ENCODE data around the gene ZCCHC2. TPM values are rescaled to one million over a fixed set of nuclear protein-coding genes. Genes with fewer than 3 reads are reported as not detected.

Gene ZCCHC2
- total and polyA plus RNA-seq, 2 of the 13 experiments (the other 11 are each of a cell fraction or from before 2014, with no cell fraction given): 62.5 to 76.1 TPM

- TF ChIP-seq, protein P1, sequence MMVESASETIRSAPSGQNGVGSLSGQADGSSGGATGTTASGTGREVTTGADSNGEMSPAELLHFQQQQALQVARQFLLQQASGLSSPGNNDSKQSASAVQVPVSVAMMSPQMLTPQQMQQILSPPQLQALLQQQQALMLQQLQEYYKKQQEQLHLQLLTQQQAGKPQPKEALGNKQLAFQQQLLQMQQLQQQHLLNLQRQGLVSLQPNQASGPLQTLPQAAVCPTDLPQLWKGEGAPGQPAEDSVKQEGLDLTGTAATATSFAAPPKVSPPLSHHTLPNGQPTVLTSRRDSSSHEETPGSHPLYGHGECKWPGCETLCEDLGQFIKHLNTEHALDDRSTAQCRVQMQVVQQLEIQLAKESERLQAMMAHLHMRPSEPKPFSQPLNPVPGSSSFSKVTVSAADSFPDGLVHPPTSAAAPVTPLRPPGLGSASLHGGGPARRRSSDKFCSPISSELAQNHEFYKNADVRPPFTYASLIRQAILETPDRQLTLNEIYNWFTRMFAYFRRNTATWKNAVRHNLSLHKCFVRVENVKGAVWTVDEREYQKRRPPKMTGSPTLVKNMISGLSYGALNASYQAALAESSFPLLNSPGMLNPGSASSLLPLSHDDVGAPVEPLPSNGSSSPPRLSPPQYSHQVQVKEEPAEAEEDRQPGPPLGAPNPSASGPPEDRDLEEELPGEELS (CRISPR knock-in tag; IDR thresholded peaks at IDR 0.05): 0 out of 2 replicates have a peak, but pooled peaks have one; percentile 23
- TF ChIP-seq GATAD2A (CRISPR knock-in tag; IDR thresholded peaks at IDR 0.05) (peak; percentile 51), ETV5 (CRISPR knock-in tag; IDR thresholded peaks at IDR 0.05; ENCODE audit: borderline replicate concordance) (peak; percentile 58; the same call in 1 of the 2 replicates), FOXA3 (CRISPR knock-in tag; IDR thresholded peaks at IDR 0.05) (peak; percentile 60), ZKSCAN1 (IDR thresholded peaks at IDR 0.05; ENCODE audit: low read length) (no peak), ZIK1 (CRISPR knock-in tag; IDR thresholded peaks at IDR 0.05; ENCODE audit: borderline replicate concordance, low read depth) (no peak), ARID3A (IDR thresholded peaks at IDR 0.05; ENCODE audit: low read depth, low read length) (peak; percentile 25; the same call in 1 of the 2 replicates)
Observed at GRCh38 chr18:62539284-62540165, 16.7 kb downstream of the ZCCHC2 start (continued).

- ChIA-PET POLR2A (no interaction called here), CTCF (ENCODE audit: low intra/inter-chr PET ratio, low total read pairs) (no interaction called here)
- WGBS (ENCODE audit: low lambda C conversion rate): 96% methylated on average over 7 of the region's 7 CpGs
- in situ Hi-C loops (cut with HindIII; ENCODE audit: extremely low pct_ligation_motif_present, low pct_unique_long_range_greater_than_20kb): no loop called here
- intact Hi-C loops (cut with micrococcal nuclease; ENCODE audit: unreplicated experiment): no loop called here
- Histone ChIP-seq H3K4me2 (ENCODE audit: low read depth, low read length) (no peak overlapping the region), H3K9me3 (ENCODE audit: low read length) (no peaks in the 10 kb centered on the region), H2AFZ (ENCODE audit: low read length) (no peak overlapping the region), H3K27ac (ENCODE audit: extremely low read length, insufficient read depth, low read length) (no peak overlapping the region), H4K20me1 (ENCODE audit: insufficient read depth, low read length) (no peaks in the 10 kb centered on the region; the same call in 1 of the 2 replicates), H3K79me2 (ENCODE audit: insufficient read depth, low read length) (peaks cover 56% of the 10 kb centered on the region), H3K4me3 (replicated peaks in 1 of 3; ENCODE audit: insufficient read depth in 1 of 3, low read depth in 2 of 3, low read length in 3 of 3) (no peak overlapping the region), H3K9ac (ENCODE audit: insufficient read depth, low read depth, low read length) (no peak overlapping the region), H3K27me3 (ENCODE audit: control insufficient read depth in 1 of 2, insufficient read depth in 2 of 2, low read length in 2 of 2) (no peaks in the 10 kb centered on the region), H3K4me1 (ENCODE audit: insufficient read depth, low read length) (peaks cover 22% of the 10 kb centered on the region), H3K36me3 (replicated peaks in 1 of 2; ENCODE audit: control insufficient read depth in 1 of 2, insufficient read depth in 2 of 2, low read length in 2 of 2) (peaks cover 21 to 80% of the 10 kb centered on the region in 2 experiments)
- FAIRE-seq (no peak), DNase-seq (ENCODE audit: low spot score) (no peak), ATAC-seq (no peak)
- TF ChIP-seq, protein P2, sequence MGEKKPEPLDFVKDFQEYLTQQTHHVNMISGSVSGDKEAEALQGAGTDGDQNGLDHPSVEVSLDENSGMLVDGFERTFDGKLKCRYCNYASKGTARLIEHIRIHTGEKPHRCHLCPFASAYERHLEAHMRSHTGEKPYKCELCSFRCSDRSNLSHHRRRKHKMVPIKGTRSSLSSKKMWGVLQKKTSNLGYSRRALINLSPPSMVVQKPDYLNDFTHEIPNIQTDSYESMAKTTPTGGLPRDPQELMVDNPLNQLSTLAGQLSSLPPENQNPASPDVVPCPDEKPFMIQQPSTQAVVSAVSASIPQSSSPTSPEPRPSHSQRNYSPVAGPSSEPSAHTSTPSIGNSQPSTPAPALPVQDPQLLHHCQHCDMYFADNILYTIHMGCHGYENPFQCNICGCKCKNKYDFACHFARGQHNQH (CRISPR knock-in tag; IDR thresholded peaks at IDR 0.05): no peak
- TF ChIP-seq SMAD3 (CRISPR knock-in tag; IDR thresholded peaks at IDR 0.05): no peak
- TF ChIP-seq PHF20 (CRISPR knock-in tag; IDR thresholded peaks at IDR 0.05): no peak
- TF ChIP-seq TFDP1 (CRISPR knock-in tag; IDR thresholded peaks at IDR 0.05; ENCODE audit: borderline replicate concordance): no peak
- TF ChIP-seq ZNF552 (CRISPR knock-in tag; IDR thresholded peaks at IDR 0.05; ENCODE audit: borderline replicate concordance): no peak
- TF ChIP-seq ZNF652 (CRISPR knock-in tag; IDR thresholded peaks at IDR 0.05; ENCODE audit: borderline replicate concordance, low read depth): no peak
- TF ChIP-seq ZNF503 (CRISPR knock-in tag; IDR thresholded peaks at IDR 0.05): no peak
- no peak for TF ChIP-seq RORA (CRISPR knock-in tag; IDR thresholded peaks at IDR 0.05)
- BruUV-seq (replicated peaks): no TSS peak
Observed at GRCh38 chr18:62543021-62543420, 20.2 kb downstream of the ZCCHC2 start.
